HG02973 (cell line): Measurements from ENCODE around the gene OPRL1.

ENCODE experiments used
- ATAC-seq: cut with Tn5 transposase; IDR thresholded peaks from one replicate; pipeline ENCODE4 v1.9.1; 2021; ENCODE audit warnings: moderate library complexity; ENCODE audit not compliant: unreplicated experiment

OPRL1 gene

GRCh38 chr20:64080013-64080812 lies at the start of gene OPRL1:
OPRL1 (plus strand) TSS chr20:64080082; CDS start chr20:64092721, 12,639 bp downstream.
- no peak for ATAC-seq

GRCh38 chr20:64030371-64031134 lies 49.3 kb upstream of the OPRL1 start:
- no peak for ATAC-seq

- no peak for ATAC-seq
Measured at GRCh38 chr20:64031822-64032314, 48.0 kb upstream of the OPRL1 start.

GRCh38 chr20:64032706-64033624 lies 46.9 kb upstream of the OPRL1 start:
- ATAC-seq, result no peak

DNA sequence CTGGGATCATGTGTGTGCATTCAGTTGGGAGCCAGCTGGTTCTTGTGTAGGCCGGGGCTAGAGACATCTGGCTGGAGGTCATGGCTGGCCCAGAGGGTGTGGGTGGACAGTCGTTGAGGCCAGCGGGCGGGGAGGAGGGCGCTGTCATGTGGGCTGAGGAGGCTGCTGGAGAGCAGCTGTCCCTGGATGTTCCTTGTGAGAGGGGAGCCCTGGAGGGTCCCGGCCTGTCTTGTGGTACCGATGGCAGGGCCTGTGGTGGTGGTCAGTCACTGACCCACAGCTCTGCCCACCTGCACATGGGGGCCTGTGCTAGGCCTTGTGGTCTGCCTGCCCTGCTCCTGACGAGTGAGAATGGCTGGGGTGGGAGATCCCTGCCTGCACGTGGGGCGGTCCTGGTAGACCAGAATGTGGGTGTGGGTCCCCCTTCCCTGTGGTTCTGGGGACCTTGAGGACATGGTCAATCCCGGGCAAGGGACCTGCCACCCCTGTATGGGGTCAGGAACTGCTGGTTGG lies 45.8 kb upstream of the OPRL1 start:
- no peak for ATAC-seq

- no peak for ATAC-seq
Measured at GRCh38 chr20:64035066-64035932, 44.6 kb upstream of the OPRL1 start.

DNA sequence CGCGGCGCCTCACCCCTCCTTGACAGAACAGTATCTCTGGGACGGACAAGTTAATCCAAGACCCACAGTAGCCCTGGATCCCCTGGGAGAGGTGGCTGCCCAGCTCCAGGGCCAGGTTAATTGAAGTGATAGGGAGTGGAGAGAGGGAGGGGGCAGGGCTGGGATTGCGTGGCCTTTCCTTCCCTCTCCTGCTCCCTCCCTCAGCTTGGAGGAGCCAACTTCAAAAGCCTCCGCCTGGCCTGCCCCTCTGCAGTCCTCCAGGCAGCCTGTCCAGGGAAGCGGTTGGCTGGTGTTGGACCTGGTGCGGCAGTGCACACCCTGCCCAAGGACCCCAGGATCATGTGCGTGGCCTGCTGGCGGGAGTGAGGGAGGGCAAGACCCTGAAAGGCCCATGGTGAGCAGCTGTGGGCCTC lies 43.9 kb upstream of the OPRL1 start, which contains the start of gene C20orf204:
Gene C20orf204 (plus strand): TSS at position 250 of the 413 bp plus-strand sequence. CDS start 142 bp downstream, at position 392.
- no peak for ATAC-seq

GRCh38 chr20:64036346-64037198 lies 43.3 kb upstream of the OPRL1 start:
- no peak for ATAC-seq

DNA sequence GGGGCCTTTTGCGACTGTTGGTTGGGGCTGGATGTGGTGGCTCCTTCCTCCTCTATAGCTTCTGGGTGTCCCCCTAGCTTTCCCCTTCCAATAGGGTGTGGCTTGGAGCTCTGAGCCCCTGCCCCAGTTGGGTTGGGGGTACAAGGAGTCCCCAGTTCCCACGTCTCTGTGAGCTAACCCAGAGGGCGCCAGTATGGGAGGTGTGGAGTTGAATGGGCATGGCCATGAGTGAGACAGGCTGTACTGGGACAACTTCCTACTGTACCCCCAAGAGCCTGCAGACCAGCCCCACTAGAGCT lies 42.7 kb upstream of the OPRL1 start:
- no peak for ATAC-seq

- no peak for ATAC-seq
Measured at GRCh38 chr20:64037498-64038213, 42.2 kb upstream of the OPRL1 start.

GRCh38 chr20:64038224-64038564 lies 41.7 kb upstream of the OPRL1 start:
- no peak for ATAC-seq

- no peak for ATAC-seq
Measured at GRCh38 chr20:64038565-64039292, 41.2 kb upstream of the OPRL1 start.

DNA sequence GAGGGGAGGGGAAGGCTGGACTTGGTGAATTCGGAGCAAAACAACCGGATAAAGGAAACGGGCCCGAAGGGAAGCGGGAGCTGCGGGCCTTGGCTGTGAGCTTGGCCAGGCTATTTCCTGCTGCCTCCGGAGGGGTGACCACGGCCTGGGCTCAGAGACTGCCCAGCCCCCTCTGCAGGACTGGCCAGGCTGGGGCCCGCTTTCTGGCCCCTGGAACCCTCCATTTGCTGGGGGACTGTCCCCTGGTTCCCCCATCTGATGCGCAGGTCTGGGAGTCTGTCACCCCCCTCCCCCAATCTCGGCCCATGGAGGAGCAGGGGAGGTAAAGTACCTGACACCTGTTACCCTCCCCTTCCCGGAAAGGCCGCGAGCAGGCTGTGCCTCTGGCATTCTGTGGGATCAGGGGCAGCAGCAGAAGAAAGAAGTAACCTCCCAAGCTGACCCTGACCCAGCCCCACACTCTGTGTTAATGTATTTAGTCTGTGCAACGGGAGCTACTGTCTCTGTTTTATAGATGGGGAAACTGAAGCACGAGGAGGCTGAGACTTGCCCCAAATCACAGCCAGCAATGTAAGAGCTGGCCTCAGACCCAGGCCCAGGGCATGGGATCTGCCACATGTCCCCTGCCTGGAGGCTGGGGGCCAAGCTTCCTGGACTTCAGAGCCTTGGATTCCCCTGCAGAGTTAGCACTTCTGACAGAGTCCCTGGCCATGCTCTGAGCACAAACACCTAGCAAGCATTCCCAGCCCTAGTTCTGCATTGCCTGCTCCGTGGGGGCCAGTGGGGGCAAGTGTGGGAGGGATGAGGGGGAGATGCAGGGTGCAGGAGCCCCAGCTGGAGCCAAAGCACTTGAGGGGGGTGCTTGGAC lies 40.4 kb upstream of the OPRL1 start:
- no peak for ATAC-seq

DNA sequence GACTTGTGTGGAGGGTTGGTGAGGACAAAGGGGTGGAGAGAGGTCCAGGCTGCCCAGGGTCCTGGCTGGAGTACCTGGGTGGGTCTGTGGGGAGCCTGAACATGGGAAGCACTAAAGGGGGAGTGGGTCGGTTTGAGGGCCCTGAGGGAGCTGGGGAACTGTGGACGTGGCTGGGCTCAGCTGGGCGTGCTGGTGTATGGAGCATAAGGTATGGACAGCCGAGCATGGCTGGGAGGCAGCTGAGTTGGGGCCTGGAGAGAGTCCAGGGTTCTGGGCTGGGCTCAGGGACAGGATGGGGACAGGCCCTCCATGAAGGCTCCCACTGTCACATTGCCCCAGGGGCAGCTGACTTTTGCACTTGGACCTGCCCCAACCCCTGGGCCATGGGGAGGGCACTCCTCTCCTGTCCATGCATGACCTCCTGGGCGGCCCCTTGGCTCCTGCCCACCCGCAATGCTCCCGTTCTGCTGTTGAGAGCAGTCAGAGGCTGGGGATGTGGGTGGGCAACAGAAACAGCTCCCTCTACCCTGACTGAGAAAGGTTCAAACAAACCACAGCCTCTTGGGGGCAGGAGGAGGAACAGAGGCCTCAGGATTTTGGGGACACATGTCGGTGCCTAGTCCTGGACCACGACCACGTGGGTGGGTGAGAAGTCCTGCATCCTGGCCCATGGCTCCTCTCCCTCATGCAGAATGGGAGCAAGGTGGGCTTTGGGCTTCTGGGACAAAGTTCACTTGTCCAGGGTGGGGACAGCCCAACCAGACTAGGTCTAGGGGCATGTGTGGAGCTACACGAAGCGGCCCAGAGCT lies 39.4 kb upstream of the OPRL1 start:
- no peak for ATAC-seq

GRCh38 chr20:64041040-64041780 lies 38.7 kb upstream of the OPRL1 start:
- ATAC-seq, result no peak

- ATAC-seq, result no peak
Measured at GRCh38 chr20:64041781-64042053, 38.2 kb upstream of the OPRL1 start.
